HL-60 (cell line): Measurements from ENCODE around the gene TMPRSS13.

Source experiments
- DNase-seq, 2 experiments: peaks; one replicate each; pipeline ENCODE4 v3.0.0-alpha.2; 2010 to 2020; ENCODE audit warnings: low read depth in 1 of 2, low spot score in 1 of 2
- H3K27ac ChIP-seq: fragments of 250-450 bp; sonication (Bioruptor Pico); replicated peaks from 2 replicates; pipeline ENCODE4 v1.5.1; 2020; ENCODE audit warnings: mild to moderate bottlenecking, moderate library complexity
- H3K27me3 ChIP-seq: fragments of 250-450 bp; sonication (Bioruptor Pico); 2 replicates; pipeline ENCODE4 v1.5.1; 2021; ENCODE audit warnings: mild to moderate bottlenecking, moderate library complexity; ENCODE audit not compliant: insufficient read depth, poor library complexity, severe bottlenecking
- H3K4me3 ChIP-seq: replicated peaks from 2 replicates; pipeline ENCODE4 v1.5.1; 2011; ENCODE audit warnings: mild to moderate bottlenecking, control low read depth, low read length; ENCODE audit not compliant: insufficient read depth
- GABPA ChIP-seq: IDR thresholded peaks from 2 replicates; pipeline ENCODE4 v1.6.1; 2012; ENCODE audit warnings: low read depth
- POLR2AphosphoS5 ChIP-seq: IDR thresholded peaks from 2 replicates; pipeline ENCODE4 v1.6.1; 2012; ENCODE audit warnings: low read depth
- SPI1 ChIP-seq: IDR thresholded peaks from 2 replicates; pipeline ENCODE4 v1.6.1; 2012; ENCODE audit warnings: low read depth, mild to moderate bottlenecking, borderline replicate concordance
- TF ChIP-seq, protein P1 (sequence below): IDR thresholded peaks from 2 replicates; pipeline ENCODE4 v1.6.1; 2012; ENCODE audit warnings: low read depth; ENCODE audit not compliant: insufficient replicate concordance
- TF ChIP-seq, protein P2 (sequence below): IDR thresholded peaks from one replicate; pipeline ENCODE4 v1.5.1; 2011; ENCODE audit warnings: low read length, control low read depth, inconsistent platforms; ENCODE audit not compliant: insufficient read depth

TMPRSS13 gene

DNA sequence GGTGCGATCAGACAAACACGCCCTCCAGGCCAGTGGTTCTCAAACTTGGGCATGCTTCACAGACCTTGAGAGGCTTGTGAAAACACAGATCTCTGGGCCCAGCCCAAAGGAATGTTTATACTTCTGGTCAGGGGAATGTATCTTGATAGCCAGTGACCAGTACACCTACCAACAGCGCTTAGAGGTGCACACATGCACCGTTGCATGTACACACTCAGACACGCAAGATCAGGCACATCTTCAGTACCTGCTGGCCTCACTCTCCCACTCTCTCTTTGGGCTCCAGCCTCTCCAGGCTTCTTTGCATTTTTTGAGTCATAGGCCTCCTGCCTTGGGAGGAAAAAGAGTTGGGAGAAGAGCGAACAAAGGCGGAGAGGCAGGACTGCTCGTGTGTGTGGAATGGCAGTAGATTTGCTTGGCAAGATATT, 41.0 kb downstream of the TMPRSS13 start:
- no peak for DNase-seq
- no peak overlapping the region for H3K4me3 ChIP-seq
- H3K27ac ChIP-seq, result no peak overlapping the region
- no peaks in the 10 kb centered on the region for H3K27me3 ChIP-seq
- TF ChIP-seq GABPA, result no peak
- TF ChIP-seq SPI1, result no peak
- TF ChIP-seq, protein P1, sequence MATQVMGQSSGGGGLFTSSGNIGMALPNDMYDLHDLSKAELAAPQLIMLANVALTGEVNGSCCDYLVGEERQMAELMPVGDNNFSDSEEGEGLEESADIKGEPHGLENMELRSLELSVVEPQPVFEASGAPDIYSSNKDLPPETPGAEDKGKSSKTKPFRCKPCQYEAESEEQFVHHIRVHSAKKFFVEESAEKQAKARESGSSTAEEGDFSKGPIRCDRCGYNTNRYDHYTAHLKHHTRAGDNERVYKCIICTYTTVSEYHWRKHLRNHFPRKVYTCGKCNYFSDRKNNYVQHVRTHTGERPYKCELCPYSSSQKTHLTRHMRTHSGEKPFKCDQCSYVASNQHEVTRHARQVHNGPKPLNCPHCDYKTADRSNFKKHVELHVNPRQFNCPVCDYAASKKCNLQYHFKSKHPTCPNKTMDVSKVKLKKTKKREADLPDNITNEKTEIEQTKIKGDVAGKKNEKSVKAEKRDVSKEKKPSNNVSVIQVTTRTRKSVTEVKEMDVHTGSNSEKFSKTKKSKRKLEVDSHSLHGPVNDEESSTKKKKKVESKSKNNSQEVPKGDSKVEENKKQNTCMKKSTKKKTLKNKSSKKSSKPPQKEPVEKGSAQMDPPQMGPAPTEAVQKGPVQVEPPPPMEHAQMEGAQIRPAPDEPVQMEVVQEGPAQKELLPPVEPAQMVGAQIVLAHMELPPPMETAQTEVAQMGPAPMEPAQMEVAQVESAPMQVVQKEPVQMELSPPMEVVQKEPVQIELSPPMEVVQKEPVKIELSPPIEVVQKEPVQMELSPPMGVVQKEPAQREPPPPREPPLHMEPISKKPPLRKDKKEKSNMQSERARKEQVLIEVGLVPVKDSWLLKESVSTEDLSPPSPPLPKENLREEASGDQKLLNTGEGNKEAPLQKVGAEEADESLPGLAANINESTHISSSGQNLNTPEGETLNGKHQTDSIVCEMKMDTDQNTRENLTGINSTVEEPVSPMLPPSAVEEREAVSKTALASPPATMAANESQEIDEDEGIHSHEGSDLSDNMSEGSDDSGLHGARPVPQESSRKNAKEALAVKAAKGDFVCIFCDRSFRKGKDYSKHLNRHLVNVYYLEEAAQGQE, result no peak
- TF ChIP-seq, protein P2, sequence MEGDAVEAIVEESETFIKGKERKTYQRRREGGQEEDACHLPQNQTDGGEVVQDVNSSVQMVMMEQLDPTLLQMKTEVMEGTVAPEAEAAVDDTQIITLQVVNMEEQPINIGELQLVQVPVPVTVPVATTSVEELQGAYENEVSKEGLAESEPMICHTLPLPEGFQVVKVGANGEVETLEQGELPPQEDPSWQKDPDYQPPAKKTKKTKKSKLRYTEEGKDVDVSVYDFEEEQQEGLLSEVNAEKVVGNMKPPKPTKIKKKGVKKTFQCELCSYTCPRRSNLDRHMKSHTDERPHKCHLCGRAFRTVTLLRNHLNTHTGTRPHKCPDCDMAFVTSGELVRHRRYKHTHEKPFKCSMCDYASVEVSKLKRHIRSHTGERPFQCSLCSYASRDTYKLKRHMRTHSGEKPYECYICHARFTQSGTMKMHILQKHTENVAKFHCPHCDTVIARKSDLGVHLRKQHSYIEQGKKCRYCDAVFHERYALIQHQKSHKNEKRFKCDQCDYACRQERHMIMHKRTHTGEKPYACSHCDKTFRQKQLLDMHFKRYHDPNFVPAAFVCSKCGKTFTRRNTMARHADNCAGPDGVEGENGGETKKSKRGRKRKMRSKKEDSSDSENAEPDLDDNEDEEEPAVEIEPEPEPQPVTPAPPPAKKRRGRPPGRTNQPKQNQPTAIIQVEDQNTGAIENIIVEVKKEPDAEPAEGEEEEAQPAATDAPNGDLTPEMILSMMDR, result no peak
- no peak for TF ChIP-seq POLR2AphosphoS5

DNA sequence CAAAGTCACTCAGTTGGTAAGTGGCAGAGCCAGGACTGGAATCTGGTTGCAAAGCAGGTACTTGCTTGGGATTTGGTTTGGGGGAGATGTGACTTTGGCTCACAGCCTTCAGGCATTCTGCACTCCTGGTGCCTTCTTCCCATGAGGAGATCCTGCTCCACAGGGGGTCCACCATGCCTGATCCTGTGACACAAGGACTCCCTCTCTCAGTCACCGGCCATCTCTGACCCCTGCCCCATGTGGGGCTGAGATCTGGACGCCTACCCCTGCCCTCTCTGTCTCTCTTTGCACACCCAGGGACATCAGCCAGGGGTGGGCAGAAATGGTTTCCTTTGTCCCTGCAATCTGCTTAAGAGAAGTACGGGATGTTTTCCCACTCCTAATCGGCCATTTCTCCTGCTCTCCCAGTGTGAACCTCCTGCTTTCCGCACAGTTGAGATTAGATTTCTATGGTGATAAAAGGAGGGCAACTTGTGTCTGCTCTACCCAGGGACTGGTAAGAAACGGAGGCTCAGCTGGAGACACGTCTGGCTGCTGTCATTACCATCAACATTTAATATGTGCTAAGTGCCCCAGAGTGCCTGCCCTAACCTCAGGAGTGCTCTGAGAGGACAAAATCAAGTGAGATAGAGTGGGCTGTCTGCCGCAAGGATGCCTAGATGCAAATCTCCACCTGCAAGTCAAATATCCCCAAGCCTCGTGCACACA, 41.6 kb downstream of the TMPRSS13 start:
- no peak for DNase-seq
- Histone ChIP-seq H3K4me3 (no peak overlapping the region), H3K27ac (no peak overlapping the region), H3K27me3 (peaks cover 3% of the 10 kb centered on the region)
- no peak for TF ChIP-seq SPI1
- TF ChIP-seq, protein P1, result no peak
- TF ChIP-seq GABPA, result no peak
- no peak for TF ChIP-seq POLR2AphosphoS5
- TF ChIP-seq, protein P2, result no peak

DNA sequence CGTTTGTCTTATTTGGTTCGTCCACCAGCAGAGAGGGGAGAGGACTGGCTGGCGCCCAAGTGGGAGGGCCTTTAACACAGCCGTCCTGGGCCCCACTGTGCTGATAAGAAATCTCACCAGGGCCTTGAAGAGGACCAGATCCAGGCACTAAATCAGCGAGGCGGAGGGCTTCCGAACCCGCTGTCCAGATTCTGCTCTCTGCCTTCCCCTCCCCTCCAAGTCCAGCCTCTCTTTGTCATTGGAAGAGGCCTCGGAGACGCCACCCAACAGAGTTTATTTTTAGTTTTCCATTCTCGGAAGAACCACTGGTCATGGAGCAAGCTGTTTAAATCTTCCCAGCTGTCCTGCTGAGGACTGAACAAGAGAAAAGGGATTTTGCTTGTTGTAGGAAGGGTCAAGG, 43.4 kb downstream of the TMPRSS13 start:
- no peak for DNase-seq
- no peak overlapping the region for H3K4me3 ChIP-seq
- H3K27ac ChIP-seq, result no peak overlapping the region
- H3K27me3 ChIP-seq, result peaks cover 8% of the 10 kb centered on the region
- no peak for TF ChIP-seq POLR2AphosphoS5
- TF ChIP-seq, protein P1, result no peak
- TF ChIP-seq, protein P2, result no peak
- no peak for TF ChIP-seq SPI1
- no peak for TF ChIP-seq GABPA
